ENCODE results near the gene FHIT.

DNA sequence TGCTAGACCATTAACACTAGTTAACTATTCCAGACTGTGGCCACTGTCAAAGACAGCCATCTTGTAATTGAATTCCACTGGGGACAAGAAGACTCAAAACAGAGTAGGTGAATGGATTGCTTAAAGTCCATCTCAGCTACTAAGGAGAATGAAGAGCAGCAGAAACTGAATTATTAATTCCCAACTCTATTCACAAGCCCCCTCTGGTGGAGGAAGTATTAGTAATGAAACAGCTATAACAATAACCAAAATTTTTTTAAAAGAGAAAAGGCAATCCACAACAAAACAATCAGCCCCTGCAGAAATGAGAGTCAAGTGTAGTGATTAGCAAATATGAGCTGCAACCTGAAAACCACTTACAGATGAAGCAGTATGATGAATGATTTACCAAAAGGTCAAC, 302.8 kb downstream of the FHIT start:
- TF ChIP-seq, protein P1, sequence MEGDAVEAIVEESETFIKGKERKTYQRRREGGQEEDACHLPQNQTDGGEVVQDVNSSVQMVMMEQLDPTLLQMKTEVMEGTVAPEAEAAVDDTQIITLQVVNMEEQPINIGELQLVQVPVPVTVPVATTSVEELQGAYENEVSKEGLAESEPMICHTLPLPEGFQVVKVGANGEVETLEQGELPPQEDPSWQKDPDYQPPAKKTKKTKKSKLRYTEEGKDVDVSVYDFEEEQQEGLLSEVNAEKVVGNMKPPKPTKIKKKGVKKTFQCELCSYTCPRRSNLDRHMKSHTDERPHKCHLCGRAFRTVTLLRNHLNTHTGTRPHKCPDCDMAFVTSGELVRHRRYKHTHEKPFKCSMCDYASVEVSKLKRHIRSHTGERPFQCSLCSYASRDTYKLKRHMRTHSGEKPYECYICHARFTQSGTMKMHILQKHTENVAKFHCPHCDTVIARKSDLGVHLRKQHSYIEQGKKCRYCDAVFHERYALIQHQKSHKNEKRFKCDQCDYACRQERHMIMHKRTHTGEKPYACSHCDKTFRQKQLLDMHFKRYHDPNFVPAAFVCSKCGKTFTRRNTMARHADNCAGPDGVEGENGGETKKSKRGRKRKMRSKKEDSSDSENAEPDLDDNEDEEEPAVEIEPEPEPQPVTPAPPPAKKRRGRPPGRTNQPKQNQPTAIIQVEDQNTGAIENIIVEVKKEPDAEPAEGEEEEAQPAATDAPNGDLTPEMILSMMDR (IDR thresholded peaks at IDR 0.05) = peak in 4 of 7 experiments; percentile 18 to 26 (median 20)
- TF ChIP-seq POLR2A (IDR thresholded peaks at IDR 0.05) = no peak
